Stimulated activated CD4-positive, alpha-beta T cell treated with anti-CD3 and anti-CD28 coated beads, TNF-alpha, amount 100 ng/mL, for 24 hours (primary cell): ENCODE data around the gene STK11IP.
"Not testable (repeated sequence)": the region's sequence is repeated elsewhere in the genome, so short reads cannot be mapped to it uniquely, and the experiment has no call there.

Experiments
- DNase-seq, 3 experiments: peaks; one replicate each; pipeline ENCODE4 v3.0.0-alpha.2; 2020; ENCODE audit warnings: low read depth in 3 of 3

Gene STK11IP

GRCh38 chr2:219650426-219651248 is 53.0 kb downstream of the STK11IP start:
- DNase-seq, result no peak

GRCh38 chr2:219651656-219652055 is 54.0 kb downstream of the STK11IP start:
- not testable (repeated sequence) for DNase-seq

GRCh38 chr2:219656526-219656925 is 58.9 kb downstream of the STK11IP start:
- no peak for DNase-seq

DNA sequence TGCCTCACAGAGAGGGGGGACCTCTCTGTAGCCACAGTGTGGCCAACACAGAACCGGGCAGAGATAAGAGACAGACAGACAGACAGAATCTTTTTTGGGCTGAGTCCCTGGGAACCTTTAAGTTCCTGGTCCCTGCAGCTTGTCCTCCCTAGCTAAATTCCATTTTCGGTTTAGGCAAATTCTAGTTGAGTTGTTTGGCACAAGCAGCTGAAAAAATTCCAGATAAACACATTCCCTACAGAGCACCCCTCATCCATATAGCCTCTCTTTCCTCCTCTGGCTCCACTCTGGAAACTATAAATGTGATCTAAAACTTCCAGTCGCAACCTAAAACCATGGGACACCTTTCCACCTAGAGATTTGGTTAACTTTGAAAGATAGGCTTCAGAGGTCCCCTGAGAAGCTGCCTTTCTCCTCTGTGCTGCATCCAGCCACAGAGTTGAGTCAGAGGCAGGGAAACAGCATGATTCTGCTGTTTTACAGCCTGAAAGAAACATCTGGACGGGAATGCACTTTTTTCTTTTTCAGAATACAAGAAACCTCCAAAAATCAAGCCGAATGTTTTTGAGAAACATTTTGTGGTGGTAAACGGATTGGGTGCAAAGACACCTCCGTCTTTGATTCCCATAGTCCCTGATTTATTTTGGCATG is 60.7 kb downstream of the STK11IP start:
- no peak for DNase-seq

- DNase-seq, result no peak
Measured at GRCh38 chr2:219658874-219659273, 61.2 kb downstream of the STK11IP start.

DNA sequence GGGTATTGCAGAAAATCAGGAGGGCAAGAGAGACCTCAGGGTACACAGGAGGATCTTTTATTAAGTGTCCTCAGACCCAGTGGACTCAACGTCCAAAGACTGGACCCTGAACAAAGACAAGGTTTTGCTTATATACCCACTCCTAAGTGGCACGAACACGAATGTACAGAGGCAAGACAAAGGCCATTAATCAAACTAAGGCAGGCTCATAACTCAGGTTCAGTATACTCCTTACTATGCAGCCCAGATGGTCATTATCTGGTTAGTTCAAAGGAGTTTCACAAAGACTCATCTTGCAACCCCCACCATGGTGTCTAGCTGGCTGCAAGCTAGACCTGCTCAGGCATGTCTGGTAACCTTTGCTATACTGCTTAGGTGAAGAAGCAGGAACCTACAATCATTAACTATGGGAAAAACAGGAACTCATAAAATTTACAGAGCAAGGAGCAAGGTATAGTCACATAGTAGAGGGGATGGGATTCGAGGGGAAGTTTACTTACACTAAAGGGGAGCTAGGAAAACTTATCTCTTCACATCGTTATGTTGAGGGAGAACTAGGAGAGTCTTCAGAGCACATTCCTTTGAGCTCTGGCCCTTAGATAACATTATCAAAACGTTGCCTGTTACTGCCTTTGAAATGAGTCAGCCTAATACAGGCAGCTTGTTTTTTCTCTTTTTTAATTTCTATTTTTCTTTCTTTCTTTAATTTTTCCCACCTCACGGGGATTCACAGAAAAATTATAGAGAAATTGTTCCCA is 63.7 kb downstream of the STK11IP start:
- no peak for DNase-seq

DNA sequence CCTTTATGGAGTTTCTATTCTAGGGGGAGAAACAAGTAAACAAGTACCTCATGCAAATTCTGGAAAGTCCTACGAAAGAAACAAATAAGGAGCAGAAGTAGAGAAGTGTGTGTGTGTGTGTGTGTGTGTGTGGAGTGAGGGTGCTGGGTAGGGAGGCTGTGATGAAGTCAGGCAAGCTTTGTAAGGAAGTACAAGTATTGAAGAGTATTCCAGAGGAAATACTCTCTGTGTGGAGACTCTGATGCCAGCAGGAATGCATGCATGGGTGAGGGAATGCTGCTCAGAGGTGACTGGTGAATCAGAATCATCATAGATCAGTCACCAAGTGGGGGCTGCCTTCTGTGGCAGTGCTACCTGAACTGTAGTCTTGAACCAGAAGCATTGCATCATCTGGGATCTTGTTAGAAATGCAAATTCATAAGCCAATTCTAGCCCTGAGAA is 64.3 kb downstream of the STK11IP start:
- no peak for DNase-seq

- DNase-seq, result no peak
Measured at GRCh38 chr2:219662566-219662965, 64.9 kb downstream of the STK11IP start.

DNA sequence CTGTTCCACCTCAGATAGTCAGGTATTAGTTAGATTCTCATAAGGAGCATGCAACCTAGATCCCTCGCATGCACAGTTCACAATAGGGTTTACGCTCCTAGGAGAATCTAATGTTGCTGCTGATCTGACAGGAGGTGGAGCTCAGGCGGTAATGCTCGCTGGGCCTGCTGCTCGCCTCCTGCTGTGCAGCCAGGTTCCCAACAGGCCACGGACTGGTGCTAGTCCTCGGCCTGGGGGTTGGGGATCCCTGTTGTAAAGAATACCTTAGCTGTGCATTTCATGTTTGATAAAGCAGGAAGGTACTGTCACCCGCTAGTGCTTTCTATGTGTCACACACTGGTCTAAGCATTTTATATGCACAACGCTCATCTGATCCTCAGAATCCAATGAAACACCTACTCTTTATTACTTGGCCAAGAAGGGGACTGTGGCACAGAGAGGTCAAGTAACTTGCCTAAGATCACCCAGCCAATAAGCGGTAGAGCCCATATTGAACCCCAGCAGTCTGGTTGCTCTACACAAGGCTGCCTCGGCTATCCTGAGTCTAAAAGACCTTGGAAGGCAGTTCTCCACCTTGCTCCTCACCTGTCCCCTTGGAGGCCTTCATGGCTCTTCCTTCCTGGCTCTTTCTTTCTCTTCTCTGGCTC is 65.6 kb downstream of the STK11IP start:
- DNase-seq, result no peak

- no peak for DNase-seq
Measured at GRCh38 chr2:219664041-219664440, 66.4 kb downstream of the STK11IP start.

GRCh38 chr2:219664944-219665343 is 67.3 kb downstream of the STK11IP start:
- no peak for DNase-seq

GRCh38 chr2:219665926-219666325 is 68.3 kb downstream of the STK11IP start:
- no peak for DNase-seq
